ELR (cell line): Measurements from ENCODE around the gene ELOVL4.

Experiments
- DNase-seq: peaks from one replicate; pipeline ENCODE4 v3.0.0-alpha.2; 2015; ENCODE audit warnings: low read depth

The ELOVL4 gene

DNA sequence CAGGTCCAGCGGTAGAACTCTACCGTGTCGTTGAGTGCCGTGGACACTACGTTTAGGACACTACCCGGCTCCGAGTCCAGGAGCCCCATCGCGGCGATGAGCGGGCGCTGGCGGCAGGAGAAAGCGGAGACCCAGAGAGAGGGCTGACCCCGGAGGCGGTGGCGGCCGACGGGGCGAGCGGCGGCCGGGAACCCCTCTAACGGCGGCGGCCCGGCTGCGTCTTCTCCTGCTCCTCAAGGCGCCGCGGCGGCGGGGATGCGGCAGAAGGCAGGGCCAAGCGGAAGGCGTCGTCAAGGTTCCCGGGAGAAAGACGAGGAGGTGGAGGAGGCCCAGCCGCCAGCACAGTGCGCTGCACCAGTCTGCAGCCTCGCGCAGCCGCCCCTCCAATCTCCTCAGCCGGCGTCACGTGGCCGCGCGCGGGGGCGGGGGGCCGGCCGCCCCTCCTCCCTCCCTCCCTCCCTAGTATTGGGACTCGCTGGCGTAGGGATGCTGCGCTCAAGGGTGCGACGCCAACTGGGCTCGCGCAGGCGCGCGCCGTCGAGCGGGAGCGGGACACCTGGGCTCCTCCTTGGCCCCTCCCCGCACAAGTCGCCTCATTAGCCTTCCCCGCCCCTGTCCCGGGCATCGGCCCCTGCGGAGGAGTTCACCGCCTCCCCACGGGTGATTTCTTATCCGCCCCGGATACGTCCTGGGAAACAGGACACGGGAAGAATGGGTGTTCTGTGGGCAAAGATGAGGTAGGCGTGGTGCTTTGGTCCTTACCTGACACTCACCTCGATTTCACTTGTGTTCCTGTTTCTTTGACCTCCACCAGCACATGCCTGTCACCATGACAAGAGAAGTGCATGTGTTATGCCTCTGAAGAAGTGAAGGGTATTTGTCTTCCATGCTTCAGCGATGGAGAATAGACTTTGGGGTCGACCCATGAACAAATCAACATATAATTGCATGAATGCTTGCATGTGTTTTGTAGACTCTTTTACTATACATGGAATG, at the start of gene ELOVL4:
ELOVL4 (minus strand) TSS at position 363 of the 996 bp plus-strand sequence; CDS start at position 89, 274 bp downstream.
- DNase-seq = peak; percentile 77

DNA sequence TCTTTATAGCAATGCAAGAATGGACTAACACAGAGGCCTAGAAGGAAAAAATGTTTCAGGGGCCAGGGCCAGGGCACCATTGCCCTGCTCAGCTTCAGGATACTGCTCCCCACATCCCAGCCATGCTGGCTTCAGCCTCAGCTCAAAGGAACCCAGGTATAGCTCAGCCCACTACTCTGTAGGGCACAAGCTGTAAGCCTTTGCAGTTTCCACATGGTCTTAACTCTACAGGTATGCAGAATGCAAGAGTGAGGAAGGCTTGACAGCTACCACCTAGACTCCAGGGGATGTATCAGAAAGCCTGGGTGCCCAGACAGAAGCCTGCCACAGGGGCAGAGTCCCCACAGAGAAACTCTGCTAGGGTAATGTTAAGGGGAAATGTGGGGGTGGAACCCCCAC, 46.6 kb upstream of the ELOVL4 start:
- no peak for DNase-seq

DNA sequence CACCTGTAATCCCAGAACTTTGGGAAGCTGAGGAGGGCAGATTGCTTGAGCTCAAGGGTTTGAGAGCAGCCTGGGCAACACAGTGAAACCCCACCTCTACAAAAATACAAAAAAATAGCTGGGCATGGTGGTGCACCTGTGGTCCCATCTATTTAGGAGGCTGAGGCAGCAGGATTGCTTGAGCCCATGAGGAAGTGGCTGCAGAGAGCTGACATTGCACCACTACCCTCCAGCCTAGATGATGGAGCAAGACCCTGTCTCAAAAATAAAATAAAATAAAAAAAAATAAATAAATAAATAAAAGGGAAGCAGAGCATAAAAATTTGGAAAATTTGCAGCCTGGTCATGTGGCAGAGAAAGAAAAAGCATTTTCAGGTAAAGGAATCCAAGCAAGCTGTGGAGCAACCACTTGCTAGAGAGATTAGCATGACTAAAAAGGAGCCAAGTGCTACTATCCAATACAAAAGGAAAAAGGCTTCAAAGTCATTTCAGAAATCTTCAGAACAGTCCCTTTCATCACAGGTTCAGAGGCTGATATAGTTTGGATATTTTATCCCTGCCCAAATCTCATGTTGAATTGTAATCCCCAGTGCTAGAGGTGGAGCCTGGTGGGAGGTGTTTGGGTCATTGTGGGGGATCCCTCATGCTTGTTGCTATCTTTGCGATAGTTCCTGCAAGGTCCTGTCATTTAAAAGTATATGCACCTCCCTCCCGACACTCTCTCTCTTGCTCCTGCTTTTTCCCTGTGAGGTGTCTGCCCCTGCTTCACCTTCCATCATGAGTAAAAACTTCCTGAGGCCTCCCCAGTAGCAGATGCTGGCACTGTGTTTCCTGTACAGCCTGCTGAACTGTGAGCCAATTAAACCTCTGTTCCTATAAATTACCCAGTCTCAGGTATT, 45.9 kb upstream of the ELOVL4 start:
- DNase-seq = no peak

DNA sequence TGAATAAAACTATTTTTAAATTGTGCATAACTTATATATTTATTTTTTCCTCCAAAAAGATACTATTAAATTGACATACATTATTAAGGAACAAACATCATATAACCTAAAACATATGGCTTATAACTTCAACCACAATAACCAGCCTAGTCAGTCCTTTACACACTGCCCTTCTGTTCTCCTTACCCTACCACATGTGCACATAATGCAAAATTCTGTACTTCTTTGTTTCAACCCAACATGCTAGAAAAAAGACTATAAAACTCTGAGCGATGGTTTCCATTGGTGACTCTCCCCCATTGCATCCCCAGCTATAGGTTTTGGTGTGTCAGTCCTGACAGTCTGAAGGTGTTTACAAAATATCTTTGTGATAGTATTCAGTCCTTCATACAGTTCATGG, 42.3 kb upstream of the ELOVL4 start:
- DNase-seq = no peak

DNA sequence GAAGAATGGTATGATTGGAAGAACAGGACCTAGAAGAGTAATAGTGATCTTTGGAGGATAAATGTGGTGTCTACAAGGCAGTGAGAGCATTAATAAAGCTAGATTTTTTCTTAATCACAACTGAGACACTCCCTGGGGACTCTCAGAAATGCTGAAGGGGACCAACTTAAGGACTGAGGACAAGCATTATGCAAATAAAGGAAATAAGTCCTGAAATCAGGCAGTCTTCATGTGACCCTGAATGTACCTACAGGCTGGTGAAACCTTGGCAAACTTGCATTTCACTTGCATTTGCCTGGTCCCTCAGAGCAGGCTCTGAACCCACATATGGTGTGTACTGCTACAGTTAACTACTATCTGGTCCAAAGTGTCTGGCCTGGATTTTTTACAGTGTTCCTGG, 37.8 kb upstream of the ELOVL4 start:
- no peak for DNase-seq

DNA sequence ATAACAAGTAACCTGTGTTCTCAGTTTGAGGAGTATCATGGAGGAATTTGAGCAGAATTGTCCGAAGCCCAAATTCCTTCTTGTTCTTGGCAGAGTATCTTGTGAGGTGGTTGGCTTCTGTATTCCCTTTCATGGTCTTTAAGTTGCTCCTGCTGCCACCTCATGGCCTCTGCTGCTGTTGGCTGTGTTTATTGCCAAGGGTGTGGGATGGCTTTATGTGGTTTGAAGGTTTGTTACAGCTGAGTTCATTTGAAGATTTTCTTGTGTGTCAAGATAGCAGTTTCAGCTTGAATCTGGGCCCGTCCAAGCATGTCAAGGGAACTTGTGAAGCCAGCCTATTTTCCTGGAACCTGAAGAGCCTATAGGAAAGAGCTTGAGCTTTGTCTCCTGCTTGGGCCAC, 36.9 kb upstream of the ELOVL4 start:
- DNase-seq = peak; percentile 9

DNA sequence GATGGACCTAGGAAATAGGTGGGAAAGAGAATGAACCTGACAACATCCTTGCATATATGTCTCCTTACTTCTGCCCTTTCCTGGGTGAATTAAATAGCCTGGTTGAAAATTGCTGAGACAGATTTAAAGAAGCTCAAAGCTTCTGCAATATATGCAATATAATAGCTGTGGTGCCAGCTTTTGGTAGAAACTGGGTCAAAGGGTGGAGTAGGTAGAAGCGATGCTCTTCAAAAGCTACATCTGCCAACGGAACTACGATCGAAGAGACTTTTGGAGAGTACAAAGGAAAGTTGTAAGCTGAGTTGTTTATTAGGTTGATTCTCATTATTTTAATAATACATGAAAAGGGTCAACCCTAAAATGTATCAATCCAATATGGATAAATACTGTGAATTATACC, 34.3 kb upstream of the ELOVL4 start:
- DNase-seq = no peak

DNA sequence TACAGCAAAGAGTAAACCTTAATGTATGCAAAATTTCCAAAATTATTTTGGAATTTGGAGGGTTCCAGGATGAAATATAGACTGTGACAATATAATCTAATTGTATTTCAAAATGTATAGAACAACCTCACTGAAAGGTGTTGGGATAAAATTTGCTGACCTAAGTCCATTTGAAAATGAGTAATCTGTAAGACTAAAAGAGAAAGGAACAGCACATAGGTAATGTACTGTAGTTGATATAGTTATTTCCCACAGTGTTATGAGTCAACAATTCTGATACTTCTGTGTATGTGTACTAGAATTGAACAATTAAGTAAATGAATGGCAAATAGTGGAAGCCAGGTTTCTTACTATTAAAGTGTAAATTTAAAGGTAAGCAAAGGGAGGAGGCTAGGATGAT, 23.8 kb upstream of the ELOVL4 start:
- DNase-seq = no peak

DNA sequence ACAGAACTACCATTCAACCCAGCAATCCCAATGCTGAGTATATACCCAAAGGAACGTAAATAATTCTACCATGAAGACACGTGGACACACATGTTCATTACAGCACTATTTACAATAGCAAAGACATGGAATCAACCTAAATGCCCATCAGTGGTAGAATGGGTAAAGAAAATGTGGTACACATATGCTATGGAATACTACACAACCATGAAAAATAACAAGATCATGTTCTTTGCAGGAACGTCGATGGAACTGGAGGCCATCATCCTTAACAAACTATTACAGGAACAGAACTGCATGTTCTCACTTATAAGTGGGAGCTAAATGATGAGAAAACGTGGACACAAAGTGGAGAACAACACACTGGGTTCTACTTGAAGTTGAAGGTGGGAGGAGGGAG, 22.4 kb upstream of the ELOVL4 start:
- DNase-seq = no peak

DNA sequence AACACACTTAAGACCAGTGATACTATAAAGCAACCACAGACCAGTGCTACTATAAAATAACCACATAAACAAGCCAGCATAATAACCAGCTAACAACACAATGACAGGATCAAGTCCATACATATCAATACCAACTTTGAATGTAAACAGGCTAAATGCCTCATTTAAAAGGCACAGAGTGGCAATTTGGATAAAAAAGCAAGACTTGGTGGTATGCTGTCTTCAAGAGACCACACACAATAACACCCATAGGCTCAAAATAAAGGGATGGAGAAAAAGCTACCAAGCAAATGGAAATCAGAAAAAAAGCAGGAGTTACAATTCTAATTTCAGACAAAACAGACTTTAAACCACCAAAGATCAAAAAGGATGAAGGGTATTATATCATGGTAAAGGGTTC, 19.8 kb upstream of the ELOVL4 start:
- no peak for DNase-seq

DNA sequence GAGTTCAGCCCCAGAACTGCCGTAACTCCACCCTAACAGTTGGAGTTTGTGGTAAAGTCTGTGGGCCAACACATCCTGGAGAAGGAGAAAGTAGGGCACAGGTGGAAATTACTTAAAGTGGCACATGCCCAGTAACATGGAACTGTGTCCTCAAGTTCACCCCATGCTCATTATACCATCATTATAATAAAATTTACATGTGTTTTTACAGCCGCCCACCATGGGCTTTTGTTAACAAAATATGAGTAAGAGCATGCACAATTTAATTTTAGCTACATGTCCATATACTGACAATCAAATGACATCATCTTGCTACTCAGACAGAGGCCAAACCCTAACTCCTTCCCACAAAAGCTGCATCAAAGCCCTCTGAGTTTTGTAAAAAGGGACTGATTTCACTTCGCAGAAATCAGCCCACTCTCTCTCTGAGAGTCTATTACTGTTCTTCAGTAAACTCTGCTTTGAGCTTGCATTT, 17.3 kb upstream of the ELOVL4 start:
- DNase-seq = no peak

DNA sequence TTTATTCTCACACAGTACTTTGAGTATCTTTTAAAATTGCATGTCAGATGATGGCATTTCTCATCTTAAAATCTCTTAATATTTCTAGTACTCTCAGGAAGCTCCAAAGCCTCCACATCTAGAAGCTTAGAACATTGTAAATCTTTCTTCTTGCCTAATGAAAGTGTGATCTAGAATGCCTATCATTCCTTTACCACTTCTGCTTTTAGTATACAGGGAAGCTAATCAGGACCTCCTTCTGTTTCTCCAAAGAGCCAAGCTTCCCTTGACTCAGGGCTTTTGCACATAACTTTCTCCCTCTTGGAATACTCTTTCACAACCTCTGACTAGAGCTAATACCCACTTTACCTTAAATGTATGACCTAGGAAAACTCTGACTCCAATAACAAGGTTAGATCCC, 7.5 kb upstream of the ELOVL4 start:
- no peak for DNase-seq

DNA sequence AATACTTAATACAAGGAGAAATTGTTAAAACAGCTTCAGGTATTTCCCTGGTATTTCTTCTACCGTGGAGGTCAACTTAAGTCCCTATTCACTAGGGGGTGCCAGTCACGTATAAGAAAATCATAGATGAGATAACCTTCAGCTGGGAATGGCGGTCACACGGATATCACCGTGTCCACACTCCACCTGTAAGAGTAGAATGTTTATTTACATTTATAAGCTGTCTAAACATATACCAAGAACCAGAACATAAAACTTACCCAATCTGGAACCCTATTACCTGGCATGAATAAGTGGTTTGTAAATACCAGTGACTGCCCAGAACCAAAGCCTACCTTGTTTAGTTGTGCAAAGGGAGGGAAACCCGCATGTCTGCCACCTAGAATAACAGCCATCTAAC, 1.9 kb upstream of the ELOVL4 start:
- peak; percentile 83 for DNase-seq

DNA sequence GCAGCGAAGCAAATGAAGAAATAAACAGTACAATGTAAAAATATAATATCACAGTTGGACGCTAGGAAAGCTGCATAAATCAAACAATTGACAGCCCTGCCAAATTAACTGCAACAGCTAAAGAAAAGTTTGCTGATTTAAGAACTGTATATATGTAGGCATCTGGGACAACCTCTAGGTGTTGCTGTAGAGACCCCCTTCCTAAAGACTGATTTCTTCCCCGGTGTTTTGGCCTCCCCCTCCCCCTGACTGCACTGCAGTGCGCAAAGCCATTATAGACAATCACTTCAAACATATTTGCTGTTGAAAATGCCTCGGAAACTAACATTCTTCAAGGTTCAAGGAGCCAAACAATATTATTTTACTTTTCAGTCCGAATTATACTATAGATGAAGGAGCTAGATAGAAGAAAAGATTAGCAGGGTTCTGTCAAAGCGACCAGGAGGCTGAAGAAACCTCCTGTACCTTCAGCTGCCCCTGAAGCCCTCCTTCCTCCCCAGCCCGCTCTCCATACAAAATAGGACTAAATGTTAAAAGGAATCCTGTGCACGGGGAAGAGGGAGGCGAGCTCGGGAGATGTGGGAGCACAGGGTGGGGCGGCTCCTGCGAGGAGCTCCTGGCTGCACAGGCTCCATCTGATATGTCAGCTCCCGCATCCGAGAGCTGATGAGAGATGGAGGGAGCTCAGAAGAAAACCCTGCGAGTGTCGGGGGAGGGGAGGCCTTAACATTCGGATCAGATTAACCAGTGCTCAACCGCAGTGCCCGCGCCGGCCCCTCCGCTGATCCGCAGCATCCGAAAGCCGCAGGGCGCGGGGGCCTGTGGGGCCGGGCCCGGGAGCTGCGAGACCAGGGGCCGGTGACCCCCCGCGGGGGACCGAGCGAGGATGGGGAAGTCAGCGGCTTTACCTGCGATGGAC, 822 bp downstream of the ELOVL4 start:
- DNase-seq = peak; percentile 57

DNA sequence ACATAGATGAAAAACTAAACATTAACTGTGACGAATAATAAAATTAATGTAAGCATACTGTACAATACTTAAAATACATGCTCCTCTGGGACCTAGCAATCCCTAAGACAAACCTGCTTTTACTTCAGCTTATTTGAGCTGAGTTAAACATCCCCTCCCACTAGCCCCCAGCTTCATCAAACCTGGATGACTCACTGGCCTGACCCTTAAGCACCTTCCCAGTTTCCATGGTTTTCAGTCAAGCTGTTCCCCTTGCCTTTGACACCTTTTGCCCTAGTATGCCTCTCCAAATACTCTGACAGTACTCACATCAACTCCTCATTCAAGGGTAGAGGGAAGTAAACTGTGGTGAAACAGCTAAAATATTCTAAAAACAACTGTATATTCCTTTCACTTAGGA, 4.2 kb downstream of the ELOVL4 start:
- no peak for DNase-seq

DNA sequence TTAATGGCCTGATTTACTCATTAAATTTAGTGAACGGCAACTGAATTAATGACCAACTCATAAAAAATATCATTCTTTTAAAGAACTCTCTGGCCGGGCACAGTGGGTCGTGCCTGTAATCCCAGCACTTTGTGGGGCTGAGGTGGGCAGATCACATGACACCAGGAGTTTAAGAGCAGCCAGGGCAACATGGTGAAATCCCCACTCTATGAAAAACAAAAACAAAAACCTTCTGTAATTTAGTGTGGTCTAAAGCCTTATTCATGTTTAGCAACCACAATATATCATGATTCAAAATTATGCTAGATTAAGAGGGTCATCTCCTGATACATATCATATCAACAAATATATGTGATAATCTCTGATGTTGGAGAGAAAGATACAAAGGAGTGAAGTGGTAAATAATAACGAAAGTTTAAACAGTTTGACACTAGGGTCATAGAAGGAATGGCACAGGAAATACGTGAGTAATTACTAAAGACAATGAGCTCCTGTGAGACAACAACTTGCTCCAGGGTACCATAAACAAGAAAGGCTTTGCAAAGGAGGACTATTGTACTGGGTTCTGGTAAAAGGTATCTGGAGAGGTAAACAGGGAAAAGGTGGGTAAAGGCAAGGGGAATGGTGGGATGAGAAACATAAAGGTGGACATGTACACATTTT, 5.7 kb downstream of the ELOVL4 start:
- DNase-seq = peak; percentile 47

DNA sequence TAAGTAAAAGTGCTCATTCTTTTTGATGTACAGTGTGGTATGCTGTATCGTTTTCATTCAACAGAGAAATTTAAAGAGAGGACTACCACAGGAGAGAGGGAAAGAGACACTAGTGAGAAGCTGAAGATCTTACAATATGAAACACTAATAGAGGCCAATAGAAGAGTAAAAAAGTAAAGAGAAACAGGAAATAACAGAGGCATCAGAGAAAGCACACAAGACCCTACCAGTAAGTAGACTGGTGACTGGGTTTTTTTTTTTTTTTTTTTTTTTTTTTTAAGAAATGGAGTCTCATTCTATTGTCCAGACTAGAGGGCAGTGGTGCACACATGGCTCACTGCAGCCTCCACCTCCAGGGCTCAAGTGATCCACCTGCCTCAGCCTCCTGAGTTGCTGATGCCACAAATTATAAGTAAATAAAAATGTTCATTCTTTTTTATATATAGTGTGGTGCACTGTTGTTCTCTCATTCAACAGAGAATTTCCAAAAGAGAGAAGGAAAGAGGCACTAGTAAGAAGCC, 18.8 kb downstream of the ELOVL4 start:
- no peak for DNase-seq

DNA sequence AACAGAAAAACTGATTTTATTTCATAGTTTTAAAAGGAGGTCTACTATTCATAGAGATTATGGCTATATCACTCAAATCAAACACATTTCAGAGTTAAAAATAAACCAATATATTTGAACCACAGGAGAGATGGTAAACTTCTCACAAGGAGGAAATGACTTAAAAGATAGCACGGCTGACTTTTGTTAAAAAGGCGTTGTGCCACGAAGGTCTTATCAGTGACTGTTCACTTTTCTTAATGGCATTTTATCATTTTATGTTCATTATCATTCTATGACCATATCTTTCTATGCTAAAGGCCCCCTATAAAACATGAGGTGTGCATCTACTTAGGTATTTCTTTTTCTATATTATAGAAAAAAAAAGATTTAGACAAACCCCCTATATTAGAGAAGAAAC, 19.6 kb downstream of the ELOVL4 start:
- DNase-seq = no peak

DNA sequence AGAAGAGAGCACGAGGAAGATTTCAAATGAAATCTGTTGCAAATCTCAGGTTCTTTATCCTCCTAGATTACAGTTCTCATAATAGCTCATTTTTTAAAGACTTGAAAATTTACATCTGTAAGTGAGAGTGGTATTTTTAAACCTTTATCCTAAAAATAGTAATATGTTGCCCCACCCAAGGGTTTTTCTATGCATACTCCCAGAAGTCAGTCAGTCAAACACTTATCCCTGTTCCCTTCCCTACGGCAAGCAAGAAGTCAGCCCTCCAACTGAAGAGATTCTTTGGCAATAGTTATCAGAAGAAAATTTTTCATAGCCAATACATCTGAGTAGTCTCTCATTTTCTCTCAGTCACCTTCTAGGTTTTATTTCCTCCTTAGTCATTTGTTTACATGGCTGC, 24.1 kb downstream of the ELOVL4 start:
- no peak for DNase-seq

DNA sequence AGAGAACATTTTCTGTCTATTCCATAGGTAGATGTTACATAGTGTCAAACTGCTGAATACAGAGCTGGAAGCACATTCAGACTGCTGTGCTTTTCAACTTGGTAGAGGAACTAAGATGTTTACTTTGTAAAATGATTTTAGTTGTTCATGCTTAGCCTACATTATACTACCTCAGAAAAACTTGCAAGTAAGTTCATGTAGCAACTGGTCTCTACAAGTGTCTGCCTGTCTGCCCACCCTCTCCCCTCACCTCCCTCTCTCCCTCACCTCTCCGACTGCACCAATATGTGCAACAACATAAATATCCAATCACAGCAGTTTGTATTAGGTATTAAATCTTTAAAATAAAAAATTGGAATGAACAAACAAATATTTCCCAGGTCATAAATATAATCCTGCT, 25.3 kb downstream of the ELOVL4 start:
- DNase-seq = no peak

DNA sequence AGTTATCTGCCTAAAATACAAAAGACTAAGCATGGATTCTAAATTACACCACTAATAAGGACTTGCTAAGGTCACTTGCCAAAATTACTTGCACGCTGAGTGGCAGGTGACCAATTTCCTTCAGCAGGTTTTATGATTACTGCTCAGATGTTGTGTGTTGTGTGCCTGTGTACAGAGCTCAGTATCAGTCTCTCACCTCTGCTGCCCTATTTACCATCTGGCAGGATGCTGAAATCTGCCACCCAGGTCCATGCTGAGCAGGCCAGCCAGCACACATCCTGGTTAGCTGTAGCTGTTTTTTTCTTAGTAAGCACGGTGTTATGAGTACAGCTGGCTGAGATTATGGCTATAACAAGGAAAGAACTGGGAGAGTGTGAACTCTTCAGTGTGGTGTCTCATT, 34.0 kb downstream of the ELOVL4 start:
- no peak for DNase-seq
